WI38 (cell line): ENCODE data around the gene BBS9.

ENCODE experiments used
- H3K4me3 ChIP-seq: 2 replicates; pipeline ENCODE4 v1.5.1; 2011; ENCODE audit warnings: low read depth, mild to moderate bottlenecking, control low read depth, low read length
- TF ChIP-seq, protein P1 (sequence below): IDR thresholded peaks from 2 replicates; pipeline ENCODE4 v1.5.1; 2012; ENCODE audit warnings: low read depth, mild to moderate bottlenecking, control low read depth, low read length

BBS9 gene

DNA sequence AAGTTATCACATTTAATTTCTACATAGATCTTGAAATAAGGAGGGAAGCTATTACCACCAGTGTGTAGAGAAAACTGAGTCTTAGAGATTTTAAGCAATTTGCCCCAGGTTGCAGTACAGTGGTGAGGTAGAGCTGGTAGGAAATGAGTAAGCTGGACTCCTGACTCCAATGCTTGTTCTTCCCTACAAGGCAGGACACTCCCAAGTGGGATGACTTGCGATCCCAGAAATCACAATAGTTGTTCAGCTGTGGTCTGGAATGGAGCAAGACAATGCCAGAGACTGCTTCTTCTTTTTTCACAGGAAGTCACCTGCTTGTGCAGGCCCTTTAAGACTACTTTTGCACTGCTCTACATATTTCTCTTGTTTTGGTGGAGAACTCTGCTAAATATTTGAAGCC is 448.8 kb downstream of the BBS9 start:
- no peak overlapping the region for H3K4me3 ChIP-seq
- TF ChIP-seq, protein P1, sequence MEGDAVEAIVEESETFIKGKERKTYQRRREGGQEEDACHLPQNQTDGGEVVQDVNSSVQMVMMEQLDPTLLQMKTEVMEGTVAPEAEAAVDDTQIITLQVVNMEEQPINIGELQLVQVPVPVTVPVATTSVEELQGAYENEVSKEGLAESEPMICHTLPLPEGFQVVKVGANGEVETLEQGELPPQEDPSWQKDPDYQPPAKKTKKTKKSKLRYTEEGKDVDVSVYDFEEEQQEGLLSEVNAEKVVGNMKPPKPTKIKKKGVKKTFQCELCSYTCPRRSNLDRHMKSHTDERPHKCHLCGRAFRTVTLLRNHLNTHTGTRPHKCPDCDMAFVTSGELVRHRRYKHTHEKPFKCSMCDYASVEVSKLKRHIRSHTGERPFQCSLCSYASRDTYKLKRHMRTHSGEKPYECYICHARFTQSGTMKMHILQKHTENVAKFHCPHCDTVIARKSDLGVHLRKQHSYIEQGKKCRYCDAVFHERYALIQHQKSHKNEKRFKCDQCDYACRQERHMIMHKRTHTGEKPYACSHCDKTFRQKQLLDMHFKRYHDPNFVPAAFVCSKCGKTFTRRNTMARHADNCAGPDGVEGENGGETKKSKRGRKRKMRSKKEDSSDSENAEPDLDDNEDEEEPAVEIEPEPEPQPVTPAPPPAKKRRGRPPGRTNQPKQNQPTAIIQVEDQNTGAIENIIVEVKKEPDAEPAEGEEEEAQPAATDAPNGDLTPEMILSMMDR, result no peak

DNA sequence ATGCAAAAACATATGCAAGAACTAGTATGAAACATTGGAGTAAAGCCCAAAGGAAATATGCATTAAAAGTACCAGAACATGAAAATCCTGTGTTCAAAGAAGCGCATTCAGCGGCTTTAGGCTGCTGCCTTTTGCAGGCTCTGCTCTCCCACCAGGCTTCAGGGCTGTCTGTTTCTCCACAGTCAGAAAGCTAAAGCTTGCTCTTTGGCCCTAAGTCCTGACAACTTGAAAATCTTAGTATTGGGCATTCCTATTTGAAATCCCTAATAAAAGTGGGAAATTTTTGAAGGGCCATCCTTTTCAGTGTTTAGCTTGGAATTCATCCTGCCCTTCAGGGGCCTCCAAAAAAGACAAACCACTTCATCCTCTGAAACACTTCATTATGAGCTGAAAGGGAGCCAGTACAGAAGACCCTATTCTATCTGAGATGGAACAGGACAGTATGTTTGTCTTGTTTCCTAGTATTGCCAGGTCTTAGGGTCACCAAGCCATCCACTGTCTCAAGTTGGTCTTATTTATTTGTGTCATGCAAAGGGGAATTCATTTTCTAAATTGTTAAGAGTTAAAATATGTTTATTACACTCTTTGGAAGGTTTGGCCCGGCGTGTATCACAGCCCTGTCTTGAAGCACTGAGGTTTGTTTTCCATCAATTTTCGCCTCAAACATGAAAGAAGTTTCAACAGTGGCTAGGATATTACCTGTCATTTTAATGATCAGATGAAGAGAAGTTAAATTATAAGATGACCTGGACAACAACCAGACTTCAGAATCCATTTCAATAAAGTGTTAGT is 449.7 kb downstream of the BBS9 start:
- no peak overlapping the region for H3K4me3 ChIP-seq
- TF ChIP-seq, protein P1, result no peak

DNA sequence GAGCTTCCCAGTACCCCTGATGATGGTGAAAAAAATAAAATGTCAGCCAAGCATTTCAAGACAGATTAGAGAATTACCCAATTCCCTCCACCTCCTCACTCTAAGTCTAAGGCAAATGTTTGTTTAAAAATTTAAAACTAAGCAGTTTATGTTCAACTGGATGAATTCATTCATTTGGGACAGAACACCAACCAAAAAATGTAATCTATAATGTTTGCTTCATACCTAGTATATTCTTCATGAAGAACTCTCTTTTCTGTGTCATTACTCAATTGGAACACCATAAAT is 450.3 kb downstream of the BBS9 start:
- H3K4me3 ChIP-seq, result no peak overlapping the region
- TF ChIP-seq, protein P1, result no peak

DNA sequence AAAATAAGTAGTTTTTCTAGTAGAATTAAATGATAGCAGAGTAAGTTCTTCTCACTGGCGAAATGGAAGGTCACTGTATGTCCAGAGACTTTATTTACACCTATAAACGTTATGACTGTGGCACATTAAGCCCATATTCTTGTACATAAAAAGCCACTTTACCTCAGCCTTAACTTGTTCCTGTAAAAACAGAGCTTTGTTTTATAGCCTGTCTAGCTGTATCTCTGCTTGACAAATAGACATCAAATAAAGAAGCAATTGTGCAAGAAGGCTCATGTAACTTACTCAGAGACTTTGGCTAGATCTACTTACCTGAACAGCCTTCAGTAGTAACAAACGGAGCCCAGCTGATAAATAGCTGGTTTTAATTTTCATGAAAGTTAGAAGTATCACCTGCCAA is 451.9 kb downstream of the BBS9 start:
- H3K4me3 ChIP-seq, result no peak overlapping the region
- TF ChIP-seq, protein P1, result no peak

DNA sequence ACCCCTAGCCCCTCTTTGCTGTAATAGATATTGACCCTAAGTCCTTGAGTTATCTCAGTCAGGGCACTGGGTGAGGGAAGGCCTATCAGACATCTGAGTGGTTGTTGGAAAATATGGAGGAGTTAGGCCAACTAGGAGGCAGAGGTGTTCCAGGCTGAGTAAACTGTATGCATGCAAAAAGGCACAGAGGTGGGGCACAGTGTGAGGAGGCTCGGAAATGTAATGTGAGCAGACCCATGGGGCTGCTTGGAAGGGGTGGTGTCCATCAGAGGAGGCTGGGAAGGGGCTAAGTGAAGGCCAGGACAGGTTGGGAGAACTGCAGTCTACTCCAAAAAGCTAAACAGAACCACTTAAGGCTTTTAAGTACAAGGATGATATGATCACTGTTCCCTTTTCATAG is 452.7 kb downstream of the BBS9 start:
- no peak overlapping the region for H3K4me3 ChIP-seq
- TF ChIP-seq, protein P1, result no peak

DNA sequence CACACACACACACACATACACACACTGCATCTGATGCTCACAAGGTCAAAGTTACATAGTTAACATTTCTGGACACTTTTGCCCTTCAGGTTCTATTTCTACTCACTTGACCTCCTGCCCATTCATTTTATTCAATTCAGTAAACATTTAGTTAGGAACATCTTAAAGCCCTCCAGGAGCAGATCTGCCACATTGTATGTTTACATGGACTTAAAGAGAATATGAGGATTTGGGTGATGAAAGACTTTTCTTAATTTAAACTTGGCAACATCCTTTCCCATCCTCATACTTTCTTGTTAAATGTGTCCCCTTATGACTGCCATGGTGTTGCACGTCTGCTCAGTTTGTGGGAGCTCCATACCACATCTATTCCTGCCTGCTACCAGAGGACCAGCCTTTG is 453.2 kb downstream of the BBS9 start:
- H3K4me3 ChIP-seq, result no peak overlapping the region
- TF ChIP-seq, protein P1, result no peak

DNA sequence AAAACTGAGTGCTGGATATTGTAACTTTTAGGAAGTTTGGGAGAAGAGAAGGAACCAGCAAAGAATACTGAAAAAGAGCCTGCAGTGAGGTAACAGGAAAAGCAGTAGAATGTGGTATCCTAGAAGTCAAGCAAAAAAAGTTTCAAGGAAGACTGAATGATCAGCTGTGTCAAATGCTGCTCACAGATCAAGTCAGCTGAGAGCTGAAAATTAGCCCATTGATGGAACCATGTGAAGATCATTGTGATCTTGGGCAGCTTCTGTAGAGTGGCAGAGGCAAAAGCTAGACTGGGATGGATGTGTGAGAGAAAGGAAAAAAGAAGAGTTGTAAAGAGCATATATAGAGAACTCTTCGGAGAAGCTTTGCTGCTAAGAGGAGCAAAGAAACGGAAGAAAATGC is 460.5 kb downstream of the BBS9 start:
- TF ChIP-seq, protein P1, result no peak

More for the DNA sequence above, 460.5 kb downstream of the BBS9 start:
- H3K4me3 ChIP-seq, result no peak overlapping the region
